Ammon's horn (tissue), 1 donor: Measurements from ENCODE around the gene SORL1.
A peak's percentile ranks its signal among the peaks of the same experiment; 100 is the strongest.
"Not testable (repeated sequence)": the region's sequence is repeated elsewhere in the genome, so short reads cannot be mapped to it uniquely, and the experiment has no call there.

Experiments
- DNase-seq: peaks from one replicate; pipeline ENCODE4 v3.0.0-alpha.2; 2016; ENCODE audit warnings: low spot score

The SORL1 gene

GRCh38 chr11:121634889-121635288 is 182.8 kb downstream of the SORL1 start:
- no peak for DNase-seq

- no peak for DNase-seq
Observed at GRCh38 chr11:121636081-121636799, 184.1 kb downstream of the SORL1 start.

GRCh38 chr11:121636800-121637176 is 184.7 kb downstream of the SORL1 start:
- no peak for DNase-seq

GRCh38 chr11:121637587-121637986 is 185.5 kb downstream of the SORL1 start:
- DNase-seq = not testable (repeated sequence)

GRCh38 chr11:121643479-121644186 is 191.5 kb downstream of the SORL1 start:
- no peak for DNase-seq

GRCh38 chr11:121644187-121644512 is 192.0 kb downstream of the SORL1 start:
- no peak for DNase-seq

GRCh38 chr11:121645001-121645400 is 192.9 kb downstream of the SORL1 start:
- no peak for DNase-seq

- DNase-seq = no peak
Observed at GRCh38 chr11:121645596-121645995, 193.5 kb downstream of the SORL1 start.

- DNase-seq = no peak
Observed at GRCh38 chr11:121648306-121648705, 196.2 kb downstream of the SORL1 start.

- DNase-seq = no peak
Observed at GRCh38 chr11:121649798-121650197, 197.7 kb downstream of the SORL1 start.

GRCh38 chr11:121650351-121651256 is 198.5 kb downstream of the SORL1 start:
- DNase-seq = no peak

GRCh38 chr11:121651257-121651605 is 199.1 kb downstream of the SORL1 start:
- DNase-seq = no peak

- peak; percentile 33 for DNase-seq
Observed at GRCh38 chr11:121652971-121653370, 200.9 kb downstream of the SORL1 start.

- no peak for DNase-seq
Observed at GRCh38 chr11:121654259-121654842, 202.2 kb downstream of the SORL1 start.

- no peak for DNase-seq
Observed at GRCh38 chr11:121654843-121655536, 202.9 kb downstream of the SORL1 start.

GRCh38 chr11:121655537-121656327 is 203.6 kb downstream of the SORL1 start:
- peak; percentile 96 for DNase-seq

GRCh38 chr11:121656328-121657090 is 204.4 kb downstream of the SORL1 start:
- DNase-seq = peak; percentile 36

- DNase-seq = no peak
Observed at GRCh38 chr11:121657146-121657545, 205.0 kb downstream of the SORL1 start.

GRCh38 chr11:121659811-121660210 is 207.7 kb downstream of the SORL1 start:
- DNase-seq = no peak

- DNase-seq = no peak
Observed at GRCh38 chr11:121661880-121662486, 209.9 kb downstream of the SORL1 start.
